ENCODE measurements around the gene RBM44. TPM values are rescaled to one million over a fixed set of nuclear protein-coding genes. Genes with fewer than 3 reads are reported as not detected.
A peak's percentile ranks its signal among the peaks of the same experiment; 100 is the strongest.

The RBM44 gene
- total RNA-seq, 2 experiments from 2014 or later, result 2.8 to 2.9 TPM

- Histone ChIP-seq H3K27ac (ENCODE audit: low read depth in 1 of 2, low read length in 2 of 2) (no peak overlapping the region), H3K36me3 (ENCODE audit: insufficient read depth, low read length) (no peaks in the 10 kb centered on the region), H3K27me3 (ENCODE audit: control insufficient read depth in 1 of 2, insufficient read depth in 2 of 2, low read length in 2 of 2) (peaks cover 3 to 10% of the 10 kb centered on the region in 2 experiments), H3K4me3 (ENCODE audit: low read length) (no peak overlapping the region), H3K9me3 (ENCODE audit: control insufficient read depth in 1 of 2, insufficient read depth in 1 of 2, low read length in 2 of 2) (peaks cover 0 to 4% of the 10 kb centered on the region in 2 experiments), H3K4me1 (ENCODE audit: insufficient read depth, low read length) (peaks cover 9% of the 10 kb centered on the region)
- Mint-ChIP-seq H3K27me3 (peaks cover 13% of the 10 kb centered on the region), H3K4me3 (peak overlapping the region; percentile 20), H3K27ac (no peak overlapping the region), H3K36me3 (ENCODE audit: low read depth) (no peaks in the 10 kb centered on the region), H3K4me1 (ENCODE audit: low read depth) (peaks cover 13% of the 10 kb centered on the region), H3K9me3 (no peaks in the 10 kb centered on the region)
- TF ChIP-seq CTCF (IDR thresholded peaks at IDR 0.05), result no peak
- ChIA-PET POLR2A (no interaction called here), CTCF (no interaction called here)
- DNase-seq (no peak), ATAC-seq (ENCODE audit: poor library complexity) (no peak)
- intact Hi-C loops (cut with DNase I, micrococcal nuclease), result no loop called here
Measured at GRCh38 chr2:237873897-237874551, 75.4 kb downstream of the RBM44 start.

DNA sequence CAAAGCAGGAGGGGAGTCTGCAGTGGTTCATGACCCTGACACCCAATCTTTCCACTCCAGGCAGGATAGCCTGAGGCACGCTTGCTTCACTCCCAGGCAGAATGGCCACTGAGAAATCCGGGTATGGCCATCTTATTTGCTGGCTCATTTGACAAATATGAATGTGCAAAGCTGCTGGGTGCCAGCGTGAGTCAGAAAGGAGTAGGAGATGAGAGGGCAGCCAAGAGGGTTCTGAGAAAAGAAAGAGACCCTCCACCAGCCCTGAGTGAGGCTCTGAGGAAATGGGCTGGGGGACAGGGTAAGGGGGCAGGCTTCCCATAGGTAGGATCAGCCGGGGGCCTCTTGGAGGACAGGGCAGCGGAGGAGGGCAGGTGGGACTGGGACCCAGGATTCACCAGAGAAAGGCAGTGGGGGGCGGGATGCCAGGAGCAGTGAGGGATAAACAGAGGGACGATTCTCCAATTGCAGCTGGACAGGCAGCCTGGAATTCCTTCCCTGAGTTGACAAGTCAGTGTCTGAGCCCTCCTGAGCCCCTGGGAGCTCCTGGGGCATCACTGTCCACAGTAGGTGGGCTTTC lies 76.1 kb downstream of the RBM44 start:
- H3K9me3 ChIP-seq (ENCODE audit: control insufficient read depth in 1 of 2, insufficient read depth in 1 of 2, low read length in 2 of 2), result peaks cover 0 to 4% of the 10 kb centered on the region in 2 experiments
- Mint-ChIP-seq H3K9me3 (no peaks in the 10 kb centered on the region), H3K4me1 (ENCODE audit: low read depth) (peaks cover 8% of the 10 kb centered on the region), H3K27ac (no peak overlapping the region), H3K27me3 (peaks cover 13% of the 10 kb centered on the region), H3K4me3 (no peak overlapping the region), H3K36me3 (ENCODE audit: low read depth) (no peaks in the 10 kb centered on the region)
- DNase-seq (no peak), ATAC-seq (ENCODE audit: poor library complexity) (no peak)
- POLR2A ChIA-PET, result no interaction called here
- intact Hi-C loops (cut with DNase I, micrococcal nuclease), result no loop called here
- no peaks in the 10 kb centered on the region for H3K36me3 ChIP-seq (ENCODE audit: insufficient read depth, low read length)
- no peak overlapping the region for H3K27ac ChIP-seq (ENCODE audit: low read depth in 1 of 2, low read length in 2 of 2)
- H3K4me3 ChIP-seq (ENCODE audit: low read length), result no peak overlapping the region
- peaks cover 9% of the 10 kb centered on the region for H3K4me1 ChIP-seq (ENCODE audit: insufficient read depth, low read length)
- CTCF ChIA-PET, result no interaction called here
- peaks cover 3 to 10% of the 10 kb centered on the region in 2 experiments for H3K27me3 ChIP-seq (ENCODE audit: control insufficient read depth in 1 of 2, insufficient read depth in 2 of 2, low read length in 2 of 2)
- no peak for TF ChIP-seq CTCF (IDR thresholded peaks at IDR 0.05)

GRCh38 chr2:237875256-237876060 lies 76.9 kb downstream of the RBM44 start:
- TF ChIP-seq CTCF (IDR thresholded peaks at IDR 0.05), result no peak
- Histone ChIP-seq H3K27me3 (ENCODE audit: control insufficient read depth in 1 of 2, insufficient read depth in 2 of 2, low read length in 2 of 2) (peaks cover 3 to 10% of the 10 kb centered on the region in 2 experiments), H3K4me3 (ENCODE audit: low read length) (no peak overlapping the region), H3K27ac (ENCODE audit: low read depth in 1 of 2, low read length in 2 of 2) (no peak overlapping the region), H3K9me3 (ENCODE audit: control insufficient read depth in 1 of 2, insufficient read depth in 1 of 2, low read length in 2 of 2) (peaks cover 0 to 4% of the 10 kb centered on the region in 2 experiments), H3K36me3 (ENCODE audit: insufficient read depth, low read length) (no peaks in the 10 kb centered on the region), H3K4me1 (ENCODE audit: insufficient read depth, low read length) (peaks cover 9% of the 10 kb centered on the region)
- POLR2A ChIA-PET, result no interaction called here
- CTCF ChIA-PET, result no interaction called here
- DNase-seq, result no peak
- H3K4me3 Mint-ChIP-seq, result no peak overlapping the region
- no peak overlapping the region for H3K27ac Mint-ChIP-seq
- H3K36me3 Mint-ChIP-seq (ENCODE audit: low read depth), result no peaks in the 10 kb centered on the region
- H3K9me3 Mint-ChIP-seq, result no peaks in the 10 kb centered on the region
- H3K27me3 Mint-ChIP-seq, result peaks cover 11% of the 10 kb centered on the region
- intact Hi-C loops (cut with DNase I, micrococcal nuclease), result no loop called here
- ATAC-seq (ENCODE audit: poor library complexity), result no peak
- peaks cover 8% of the 10 kb centered on the region for H3K4me1 Mint-ChIP-seq (ENCODE audit: low read depth)
